Peyer's patch (tissue), 4 donors: ENCODE measurements around the gene ADAMTSL2. TPM values are rescaled to one million over a fixed set of nuclear protein-coding genes. Genes with fewer than 3 reads are reported as not detected.

Experiments
- DNase-seq, 3 donors: peaks; one replicate each; pipeline ENCODE4 v3.0.0-alpha.2; 2017 to 2019
- H3K27ac ChIP-seq, 4 donors: fragments of 200-600 bp; sonication (generic); one replicate each; pipeline ENCODE4 v1.5.1; 2016 to 2019
- H3K27me3 ChIP-seq, 2 donors: fragments of 200-600 bp; sonication (generic); one replicate each; pipeline ENCODE4 v1.5.1; 2019
- H3K36me3 ChIP-seq, 3 donors: fragments of 200-600 bp; sonication (generic); one replicate each; pipeline ENCODE4 v1.5.1; 2016 to 2019
- H3K4me1 ChIP-seq, 4 donors: fragments of 200-600 bp; sonication (generic); one replicate each; pipeline ENCODE4 v1.5.1; 2016 to 2019
- H3K4me3 ChIP-seq, 4 donors: fragments of 200-600 bp; sonication (generic); 1 replicate in 3 of 4; 2 replicates in 1 of 4; pipeline ENCODE4 v1.5.1; 2016 to 2019; ENCODE audit warnings: mild to moderate bottlenecking in 1 of 4
- H3K9me3 ChIP-seq, 4 donors: fragments of 200-600 bp; sonication (generic); one replicate each; pipeline ENCODE4 v1.5.1; 2016 to 2019; ENCODE audit warnings: mild to moderate bottlenecking in 1 of 4
- POLR2A ChIP-seq, 2 donors: fragments of 450-650 bp; IDR thresholded peaks; one replicate each; pipeline ENCODE4 v1.5.1; 2017; ENCODE audit warnings: antibody characterized with exemption in 2 of 2, mild to moderate bottlenecking in 2 of 2, moderate library complexity in 2 of 2
- total RNA-seq, 4 donors: library from RNA; depleted of rRNA; stranded (reverse); fragments of >200 nt; gene quantifications; one replicate each; pipeline ENCODE4 v1.1.0, GENCODE V29; 2016
- TF ChIP-seq, protein P1 (sequence below), 6 experiments: fragments of 450-650 bp in 4 of 6; fragments of 200-600 bp in 2 of 6; sonication (generic) in 1 of 6; IDR thresholded peaks; one replicate each; pipeline ENCODE4 v1.5.1; 2017 to 2019; ENCODE audit warnings: antibody characterized with exemption in 6 of 6, mild to moderate bottlenecking in 3 of 6, moderate library complexity in 1 of 6

ADAMTSL2 gene
- total RNA-seq, 4 donors from 2014 or later = 0.40 to 14.0 (median 1.8) TPM

DNA sequence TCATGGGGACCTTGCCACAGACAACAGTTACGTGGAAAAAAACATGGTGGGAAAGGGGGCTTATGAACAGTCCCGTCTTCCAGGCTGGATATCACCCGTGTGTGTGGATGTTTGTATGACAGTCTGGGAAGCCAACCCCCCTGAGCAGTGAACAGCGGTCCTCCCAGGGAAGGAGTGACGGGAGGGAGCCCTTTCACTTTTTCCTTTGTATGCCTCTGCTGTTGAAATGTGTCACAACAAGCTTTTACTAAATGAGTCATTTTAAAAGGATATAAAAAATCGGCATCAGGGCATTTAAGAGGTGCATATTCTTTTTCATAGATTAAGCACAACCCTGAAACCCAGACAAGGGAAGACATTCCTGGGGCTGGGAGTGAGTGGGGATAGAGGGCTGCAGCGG is 14.8 kb upstream of the ADAMTSL2 start:
- H3K36me3 ChIP-seq = no peaks in the 10 kb centered on the region
- no peaks in the 10 kb centered on the region for H3K9me3 ChIP-seq
- no peak overlapping the region for H3K27ac ChIP-seq
- TF ChIP-seq POLR2A (IDR thresholded peaks at IDR 0.05) = no peak
- TF ChIP-seq, protein P1, sequence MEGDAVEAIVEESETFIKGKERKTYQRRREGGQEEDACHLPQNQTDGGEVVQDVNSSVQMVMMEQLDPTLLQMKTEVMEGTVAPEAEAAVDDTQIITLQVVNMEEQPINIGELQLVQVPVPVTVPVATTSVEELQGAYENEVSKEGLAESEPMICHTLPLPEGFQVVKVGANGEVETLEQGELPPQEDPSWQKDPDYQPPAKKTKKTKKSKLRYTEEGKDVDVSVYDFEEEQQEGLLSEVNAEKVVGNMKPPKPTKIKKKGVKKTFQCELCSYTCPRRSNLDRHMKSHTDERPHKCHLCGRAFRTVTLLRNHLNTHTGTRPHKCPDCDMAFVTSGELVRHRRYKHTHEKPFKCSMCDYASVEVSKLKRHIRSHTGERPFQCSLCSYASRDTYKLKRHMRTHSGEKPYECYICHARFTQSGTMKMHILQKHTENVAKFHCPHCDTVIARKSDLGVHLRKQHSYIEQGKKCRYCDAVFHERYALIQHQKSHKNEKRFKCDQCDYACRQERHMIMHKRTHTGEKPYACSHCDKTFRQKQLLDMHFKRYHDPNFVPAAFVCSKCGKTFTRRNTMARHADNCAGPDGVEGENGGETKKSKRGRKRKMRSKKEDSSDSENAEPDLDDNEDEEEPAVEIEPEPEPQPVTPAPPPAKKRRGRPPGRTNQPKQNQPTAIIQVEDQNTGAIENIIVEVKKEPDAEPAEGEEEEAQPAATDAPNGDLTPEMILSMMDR (IDR thresholded peaks at IDR 0.05) = no peak
- no peaks in the 10 kb centered on the region for H3K27me3 ChIP-seq
- H3K4me1 ChIP-seq = no peaks in the 10 kb centered on the region
- no peak overlapping the region for H3K4me3 ChIP-seq
- no peak for DNase-seq

DNA sequence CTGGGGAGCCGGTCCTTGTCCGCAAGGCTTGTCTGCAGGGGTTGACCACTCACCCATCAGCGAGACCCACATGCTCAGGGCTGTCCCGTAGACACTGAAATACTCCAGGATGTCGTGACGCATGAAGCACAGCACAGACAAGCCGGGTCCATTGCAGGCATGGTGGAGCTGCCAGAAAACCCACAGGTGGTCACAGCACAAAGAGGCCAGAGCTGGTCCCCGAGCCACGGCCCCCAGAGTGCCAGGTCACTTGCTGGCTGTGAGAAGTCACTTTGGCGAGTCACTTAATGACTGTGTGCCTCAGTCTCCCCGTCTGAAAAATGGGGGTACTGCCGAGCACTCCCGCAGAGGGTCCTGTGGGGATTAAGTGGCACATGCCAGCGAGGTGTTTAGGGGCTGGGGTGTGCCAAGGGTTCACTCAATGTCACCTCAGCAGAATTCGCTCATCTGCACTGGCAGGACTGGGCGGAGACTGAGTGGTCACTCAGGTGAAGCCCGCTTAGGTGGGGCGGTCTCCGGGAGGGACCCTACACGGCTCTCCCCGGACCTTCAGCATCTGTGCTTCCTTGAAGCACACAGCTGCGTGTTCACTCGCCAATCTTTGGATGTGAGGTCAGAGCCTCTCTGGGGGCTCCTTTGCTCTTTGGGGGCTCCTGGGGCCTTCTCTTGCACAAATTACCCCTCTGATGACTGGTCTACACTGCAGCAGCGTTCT is 14.2 kb upstream of the ADAMTSL2 start:
- no peaks in the 10 kb centered on the region for H3K4me1 ChIP-seq
- no peaks in the 10 kb centered on the region for H3K27me3 ChIP-seq
- H3K27ac ChIP-seq = no peak overlapping the region
- no peak for DNase-seq
- H3K9me3 ChIP-seq = no peaks in the 10 kb centered on the region
- no peak for TF ChIP-seq POLR2A (IDR thresholded peaks at IDR 0.05)
- TF ChIP-seq, protein P1 (IDR thresholded peaks at IDR 0.05) = no peak
- H3K36me3 ChIP-seq = no peaks in the 10 kb centered on the region
- H3K4me3 ChIP-seq = no peak overlapping the region

GRCh38 chr9:133521122-133522072 is 13.1 kb upstream of the ADAMTSL2 start:
- DNase-seq = no peak
- H3K4me1 ChIP-seq = peaks cover 0 to 3% (median 0%) of the 10 kb centered on the region in 4 donors
- no peaks in the 10 kb centered on the region for H3K36me3 ChIP-seq
- no peaks in the 10 kb centered on the region for H3K27me3 ChIP-seq
- TF ChIP-seq, protein P1 (IDR thresholded peaks at IDR 0.05) = no peak
- TF ChIP-seq POLR2A (IDR thresholded peaks at IDR 0.05) = no peak
- no peak overlapping the region for H3K4me3 ChIP-seq
- H3K9me3 ChIP-seq = no peaks in the 10 kb centered on the region
- no peak overlapping the region for H3K27ac ChIP-seq

GRCh38 chr9:133522073-133522910 is 12.2 kb upstream of the ADAMTSL2 start:
- H3K27ac ChIP-seq = no peak overlapping the region
- no peak for DNase-seq
- H3K36me3 ChIP-seq = no peaks in the 10 kb centered on the region
- no peak for TF ChIP-seq POLR2A (IDR thresholded peaks at IDR 0.05)
- TF ChIP-seq, protein P1 (IDR thresholded peaks at IDR 0.05) = no peak
- H3K4me1 ChIP-seq = peaks cover 0 to 12% (median 0%) of the 10 kb centered on the region in 4 donors
- no peaks in the 10 kb centered on the region for H3K27me3 ChIP-seq
- no peaks in the 10 kb centered on the region for H3K9me3 ChIP-seq
- no peak overlapping the region for H3K4me3 ChIP-seq

- no peak for TF ChIP-seq POLR2A (IDR thresholded peaks at IDR 0.05)
- TF ChIP-seq, protein P1 (IDR thresholded peaks at IDR 0.05) = no peak
- Histone ChIP-seq H3K4me3 (no peak overlapping the region), H3K27ac (no peak overlapping the region), H3K4me1 (peaks cover 0 to 15% (median 0%) of the 10 kb centered on the region in 4 donors), H3K9me3 (no peaks in the 10 kb centered on the region), H3K27me3 (no peaks in the 10 kb centered on the region), H3K36me3 (no peaks in the 10 kb centered on the region)
- no peak for DNase-seq
Measured at GRCh38 chr9:133523106-133523505, 11.4 kb upstream of the ADAMTSL2 start.
